HepG2 (cell line): Measurements from ENCODE around the gene G6PC3. TPM values are rescaled to one million over a fixed set of nuclear protein-coding genes. Genes with fewer than 3 reads are reported as not detected.

Experiments used
- CENPX ChIP-seq: sonication (generic); formaldehyde crosslinking; IDR thresholded peaks from 2 replicates; pipeline ENCODE4 v1.9.0; 2021; ENCODE audit warnings: mild to moderate bottlenecking, missing genetic modification reagents, moderate library complexity
- CREM ChIP-seq, 2 experiments: sonication (generic) in 1 of 2; formaldehyde crosslinking in 1 of 2; IDR thresholded peaks; 2 replicates each; pipeline versions ENCODE4 v1.4.0 to v1.6.1; 2016 to 2020; ENCODE audit warnings: antibody characterized with exemption in 1 of 2, mild to moderate bottlenecking in 1 of 2, missing genetic modification reagents in 1 of 2
- EEA1 ChIP-seq: sonication (generic); formaldehyde crosslinking; IDR thresholded peaks from 2 replicates; pipeline ENCODE4 v1.5.1; 2020; ENCODE audit warnings: mild to moderate bottlenecking, missing genetic modification reagents, borderline replicate concordance
- FOXC1 ChIP-seq: sonication (generic); formaldehyde crosslinking; IDR thresholded peaks from 2 replicates; pipeline ENCODE4 v1.8.0; 2022; ENCODE audit warnings: mild to moderate bottlenecking, missing genetic modification reagents, borderline replicate concordance
- HDAC2 ChIP-seq: sonication (generic); formaldehyde crosslinking; IDR thresholded peaks from 2 replicates; pipeline ENCODE4 v1.4.0; 2020; ENCODE audit warnings: missing genetic modification reagents
- KDM5B ChIP-seq: sonication (generic); formaldehyde crosslinking; IDR thresholded peaks from 2 replicates; pipeline ENCODE4 v1.4.0; 2020; ENCODE audit warnings: missing genetic modification reagents, mild to moderate bottlenecking, borderline replicate concordance
- NFYB ChIP-seq: sonication (generic); formaldehyde crosslinking; IDR thresholded peaks from 2 replicates; pipeline ENCODE4 v1.4.0; 2020; ENCODE audit warnings: missing genetic modification reagents
- NPAS2 ChIP-seq: sonication (generic); formaldehyde crosslinking; IDR thresholded peaks from 2 replicates; pipeline ENCODE4 v1.8.0; 2022; ENCODE audit warnings: mild to moderate bottlenecking, missing genetic modification reagents, borderline replicate concordance
- PPARG ChIP-seq: conservative IDR thresholded peaks from 2 replicates; pipeline ENCODE4 v1.6.1; 2016; ENCODE audit warnings: missing biosample characterization, missing genetic modification reagents
- RCOR2 ChIP-seq: IDR thresholded peaks from 2 replicates; pipeline ENCODE4 v1.6.1; 2016; ENCODE audit warnings: missing biosample characterization, missing genetic modification reagents
- ZBTB7B ChIP-seq: sonication (generic); formaldehyde crosslinking; IDR thresholded peaks from 2 replicates; pipeline ENCODE4 v1.4.0; 2020; ENCODE audit warnings: missing genetic modification reagents
- ZNF143 ChIP-seq: sonication (generic); formaldehyde crosslinking; IDR thresholded peaks from 2 replicates; pipeline ENCODE4 v1.4.0; 2020; ENCODE audit warnings: missing genetic modification reagents
- ZNF484 ChIP-seq: sonication (generic); formaldehyde crosslinking; IDR thresholded peaks from 2 replicates; pipeline ENCODE4 v1.5.1; 2020; ENCODE audit warnings: mild to moderate bottlenecking, low read depth, missing genetic modification reagents, borderline replicate concordance
- ZNF547 ChIP-seq: sonication (generic); formaldehyde crosslinking; IDR thresholded peaks from 2 replicates; pipeline ENCODE4 v1.5.1; 2020; ENCODE audit warnings: mild to moderate bottlenecking, missing genetic modification reagents
- ZNF713 ChIP-seq: sonication (generic); formaldehyde crosslinking; IDR thresholded peaks from 2 replicates; pipeline ENCODE4 v1.4.0; 2020; ENCODE audit warnings: mild to moderate bottlenecking, missing genetic modification reagents
- ZNF878 ChIP-seq: sonication (generic); formaldehyde crosslinking; IDR thresholded peaks from 2 replicates; pipeline ENCODE4 v1.8.1; 2023; ENCODE audit warnings: mild to moderate bottlenecking, missing genetic modification reagents, moderate library complexity
- polyA plus RNA-seq, 8 experiments: library from polyadenylated mRNA; depleted of rRNA in 3 of 8; stranded (reverse) in 7 of 8; unstranded in 1 of 8; fragments of >200 nt; fragmentation: Illumina TruSeq in 4 of 8; extraction: Trizol in 4 of 8; gene quantifications; 2 replicates each; pipeline versions ENCODE4 v1.2.1 to v1.2.3, GENCODE V29; 2011 to 2016; ENCODE audit warnings: low read depth in 4 of 8, missing spikeins in 1 of 8, mixed read lengths in 1 of 8; ENCODE audit not compliant: insufficient read depth in 1 of 8
- total RNA-seq, 5 experiments: library from RNA; depleted of rRNA; stranded (reverse); fragments of >200 nt; fragmentation: Illumina TruSeq; extraction: Trizol; gene quantifications; 2 replicates each; pipeline ENCODE4 v1.2.3, GENCODE V29; 2016; ENCODE audit warnings: low read depth in 1 of 5
- TF ChIP-seq, protein P1 (sequence below), 2 experiments: sonication (generic) in 1 of 2; formaldehyde crosslinking in 1 of 2; IDR thresholded peaks; 2 replicates each; pipeline versions ENCODE4 v1.5.1 to v1.6.1; 2011 to 2020; ENCODE audit warnings: borderline replicate concordance in 1 of 2, low read depth in 1 of 2, low read length in 1 of 2, mild to moderate bottlenecking in 1 of 2, missing genetic modification reagents in 1 of 2, moderate library complexity in 1 of 2
- TF ChIP-seq, protein P2 (sequence below): sonication (generic); formaldehyde crosslinking; IDR thresholded peaks from 2 replicates; pipeline ENCODE4 v1.5.0; 2020; ENCODE audit warnings: mild to moderate bottlenecking, missing genetic modification reagents, borderline replicate concordance
- TF ChIP-seq, protein P3 (sequence below): sonication (generic); formaldehyde crosslinking; IDR thresholded peaks from 2 replicates; pipeline ENCODE4 v1.5.1; 2020; ENCODE audit warnings: missing genetic modification reagents, mild to moderate bottlenecking, borderline replicate concordance
- TF ChIP-seq, protein P4 (sequence below): sonication (generic); formaldehyde crosslinking; IDR thresholded peaks from 2 replicates; pipeline ENCODE4 v1.4.0; 2020; ENCODE audit warnings: missing genetic modification reagents

G6PC3 gene
- total and polyA plus RNA-seq, 2 of the 13 experiments (the other 11 are each of a cell fraction or from before 2014, with no cell fraction given), result 38.5 to 75.8 TPM

DNA sequence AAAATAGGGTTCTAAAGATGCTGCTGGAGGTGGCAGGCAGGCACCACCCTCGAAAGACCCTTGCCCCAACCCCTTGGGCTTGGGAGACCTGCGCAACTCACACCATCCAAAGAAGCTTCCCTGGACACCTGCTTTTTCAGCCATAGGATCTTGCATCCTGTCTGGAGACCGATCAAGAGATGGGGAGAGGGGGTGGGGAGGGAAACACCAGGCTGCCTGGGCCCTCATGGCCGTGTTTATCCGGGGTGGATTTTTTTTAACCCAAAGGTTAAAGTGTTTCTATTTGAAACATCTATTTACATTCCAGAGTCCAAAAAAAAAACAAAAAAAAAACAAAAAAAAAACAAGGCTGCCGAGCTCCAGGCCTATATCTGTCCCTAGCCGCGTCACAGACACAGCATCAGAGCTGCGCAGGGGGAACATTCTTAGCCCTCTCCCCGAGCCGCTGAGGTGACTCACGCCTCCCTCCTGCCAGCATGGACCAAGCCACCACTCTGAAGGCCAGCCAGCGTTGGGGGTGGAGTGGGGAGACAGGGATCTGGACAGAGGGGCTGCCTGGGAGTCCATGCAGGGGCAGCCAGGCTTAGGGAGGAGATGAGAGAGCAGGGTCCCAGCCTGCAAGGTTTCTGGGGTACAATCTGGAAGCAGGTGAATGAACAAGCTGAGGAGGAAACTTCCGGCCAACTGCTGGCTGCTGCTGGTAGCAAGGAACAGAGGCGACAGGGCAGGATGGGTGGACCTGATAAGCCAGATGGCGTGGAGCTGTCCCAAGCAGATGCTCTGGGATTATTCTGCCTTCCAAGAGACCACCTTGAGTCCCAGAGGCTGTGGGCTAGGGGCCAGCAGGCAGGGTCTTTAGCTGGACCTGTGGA lies 38.1 kb downstream of the G6PC3 start (continued):
- TF ChIP-seq FOXC1, result no peak
- TF ChIP-seq ZBTB7B (CRISPR knock-in tag), result peak; percentile 90
- TF ChIP-seq, protein P1, sequence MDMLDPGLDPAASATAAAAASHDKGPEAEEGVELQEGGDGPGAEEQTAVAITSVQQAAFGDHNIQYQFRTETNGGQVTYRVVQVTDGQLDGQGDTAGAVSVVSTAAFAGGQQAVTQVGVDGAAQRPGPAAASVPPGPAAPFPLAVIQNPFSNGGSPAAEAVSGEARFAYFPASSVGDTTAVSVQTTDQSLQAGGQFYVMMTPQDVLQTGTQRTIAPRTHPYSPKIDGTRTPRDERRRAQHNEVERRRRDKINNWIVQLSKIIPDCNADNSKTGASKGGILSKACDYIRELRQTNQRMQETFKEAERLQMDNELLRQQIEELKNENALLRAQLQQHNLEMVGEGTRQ (IDR thresholded peaks at IDR 0.05; ENCODE audit: low read depth, low read length), result no peak
- TF ChIP-seq, protein P1 (CRISPR knock-in tag; IDR thresholded peaks at IDR 0.05; ENCODE audit: borderline replicate concordance), result no peak
- TF ChIP-seq, protein P2, sequence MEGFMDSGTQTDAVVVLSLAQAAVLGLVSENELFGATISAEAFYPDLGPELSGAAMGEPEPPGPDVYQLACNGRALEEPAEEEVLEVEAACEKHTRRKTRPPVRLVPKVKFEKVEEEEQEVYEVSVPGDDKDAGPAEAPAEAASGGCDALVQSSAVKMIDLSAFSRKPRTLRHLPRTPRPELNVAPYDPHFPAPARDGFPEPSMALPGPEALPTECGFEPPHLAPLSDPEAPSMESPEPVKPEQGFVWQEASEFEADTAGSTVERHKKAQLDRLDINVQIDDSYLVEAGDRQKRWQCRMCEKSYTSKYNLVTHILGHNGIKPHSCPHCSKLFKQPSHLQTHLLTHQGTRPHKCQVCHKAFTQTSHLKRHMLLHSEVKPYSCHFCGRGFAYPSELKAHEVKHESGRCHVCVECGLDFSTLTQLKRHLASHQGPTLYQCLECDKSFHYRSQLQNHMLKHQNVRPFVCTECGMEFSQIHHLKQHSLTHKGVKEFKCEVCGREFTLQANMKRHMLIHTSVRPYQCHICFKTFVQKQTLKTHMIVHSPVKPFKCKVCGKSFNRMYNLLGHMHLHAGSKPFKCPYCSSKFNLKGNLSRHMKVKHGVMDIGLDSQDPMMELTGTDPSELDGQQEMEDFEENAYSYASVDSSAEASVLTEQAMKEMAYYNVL, result peak; percentile 27; the same call in 1 of the 2 replicates
- TF ChIP-seq EEA1 (CRISPR knock-in tag), result 0 out of 2 replicates have a peak, but pooled peaks have one; percentile 16
- TF ChIP-seq, protein P3, sequence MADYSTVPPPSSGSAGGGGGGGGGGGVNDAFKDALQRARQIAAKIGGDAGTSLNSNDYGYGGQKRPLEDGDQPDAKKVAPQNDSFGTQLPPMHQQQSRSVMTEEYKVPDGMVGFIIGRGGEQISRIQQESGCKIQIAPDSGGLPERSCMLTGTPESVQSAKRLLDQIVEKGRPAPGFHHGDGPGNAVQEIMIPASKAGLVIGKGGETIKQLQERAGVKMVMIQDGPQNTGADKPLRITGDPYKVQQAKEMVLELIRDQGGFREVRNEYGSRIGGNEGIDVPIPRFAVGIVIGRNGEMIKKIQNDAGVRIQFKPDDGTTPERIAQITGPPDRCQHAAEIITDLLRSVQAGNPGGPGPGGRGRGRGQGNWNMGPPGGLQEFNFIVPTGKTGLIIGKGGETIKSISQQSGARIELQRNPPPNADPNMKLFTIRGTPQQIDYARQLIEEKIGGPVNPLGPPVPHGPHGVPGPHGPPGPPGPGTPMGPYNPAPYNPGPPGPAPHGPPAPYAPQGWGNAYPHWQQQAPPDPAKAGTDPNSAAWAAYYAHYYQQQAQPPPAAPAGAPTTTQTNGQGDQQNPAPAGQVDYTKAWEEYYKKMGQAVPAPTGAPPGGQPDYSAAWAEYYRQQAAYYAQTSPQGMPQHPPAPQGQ (CRISPR knock-in tag), result no peak; the same call in 1 of the 2 replicates
- peak; percentile 95 for TF ChIP-seq PPARG (CRISPR knock-in tag)
- peak; percentile 88 for TF ChIP-seq CREM (IDR thresholded peaks at IDR 0.05)
- no peak for TF ChIP-seq CREM (CRISPR knock-in tag; IDR thresholded peaks at IDR 0.05)
- no peak for TF ChIP-seq CENPX (CRISPR knock-in tag)
- no peak for TF ChIP-seq ZNF713 (CRISPR knock-in tag)
- TF ChIP-seq RCOR2 (CRISPR knock-in tag), result peak; percentile 81; the same call in 1 of the 2 replicates
- peak; percentile 88 for TF ChIP-seq HDAC2 (CRISPR knock-in tag)
- TF ChIP-seq KDM5B (CRISPR knock-in tag), result peak; percentile 61
- no peak; the same call in none of the 2 replicates for TF ChIP-seq ZNF547 (CRISPR knock-in tag)
- no peak for TF ChIP-seq ZNF143 (CRISPR knock-in tag)
- no peak for TF ChIP-seq ZNF878 (CRISPR knock-in tag)
- TF ChIP-seq NPAS2 (CRISPR knock-in tag), result no peak
- TF ChIP-seq, protein P4, sequence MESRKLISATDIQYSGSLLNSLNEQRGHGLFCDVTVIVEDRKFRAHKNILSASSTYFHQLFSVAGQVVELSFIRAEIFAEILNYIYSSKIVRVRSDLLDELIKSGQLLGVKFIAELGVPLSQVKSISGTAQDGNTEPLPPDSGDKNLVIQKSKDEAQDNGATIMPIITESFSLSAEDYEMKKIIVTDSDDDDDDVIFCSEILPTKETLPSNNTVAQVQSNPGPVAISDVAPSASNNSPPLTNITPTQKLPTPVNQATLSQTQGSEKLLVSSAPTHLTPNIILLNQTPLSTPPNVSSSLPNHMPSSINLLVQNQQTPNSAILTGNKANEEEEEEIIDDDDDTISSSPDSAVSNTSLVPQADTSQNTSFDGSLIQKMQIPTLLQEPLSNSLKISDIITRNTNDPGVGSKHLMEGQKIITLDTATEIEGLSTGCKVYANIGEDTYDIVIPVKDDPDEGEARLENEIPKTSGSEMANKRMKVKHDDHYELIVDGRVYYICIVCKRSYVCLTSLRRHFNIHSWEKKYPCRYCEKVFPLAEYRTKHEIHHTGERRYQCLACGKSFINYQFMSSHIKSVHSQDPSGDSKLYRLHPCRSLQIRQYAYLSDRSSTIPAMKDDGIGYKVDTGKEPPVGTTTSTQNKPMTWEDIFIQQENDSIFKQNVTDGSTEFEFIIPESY (CRISPR knock-in tag), result peak; percentile 43; the same call in 1 of the 2 replicates
- no peak for TF ChIP-seq ZNF484 (CRISPR knock-in tag)
- TF ChIP-seq NFYB (CRISPR knock-in tag), result peak; percentile 20; the same call in 1 of the 2 replicates
